Activated CD8-positive, alpha-beta memory T cell treated with anti-CD3 and anti-CD28 coated beads, Interleukin-2, amount 50 U/mL, for 48 hours (primary cell): Measurements from ENCODE around the gene ZNF407.
"Not testable (repeated sequence)": the region's sequence is repeated elsewhere in the genome, so short reads cannot be mapped to it uniquely, and the experiment has no call there.

Experiments
- DNase-seq: peaks from one replicate; pipeline ENCODE4 v3.0.0-alpha.2; 2020

The ZNF407 gene

GRCh38 chr18:74597662-74598349 is at the start of gene ZNF407:
Gene ZNF407 (plus strand): TSS chr18:74597870. CDS start chr18:74631020, 33,150 bp downstream.
- peak; percentile 90 for DNase-seq

GRCh38 chr18:74549591-74550104 is 48.0 kb upstream of the ZNF407 start:
- DNase-seq: no peak

GRCh38 chr18:74550886-74551285 is 46.8 kb upstream of the ZNF407 start:
- DNase-seq: no peak

GRCh38 chr18:74551452-74551851 is 46.2 kb upstream of the ZNF407 start:
- DNase-seq: no peak

- peak; percentile 87 for DNase-seq
Observed at GRCh38 chr18:74551936-74552555, 45.6 kb upstream of the ZNF407 start.

- no peak for DNase-seq
Observed at GRCh38 chr18:74556126-74556525, 41.5 kb upstream of the ZNF407 start.

GRCh38 chr18:74558096-74558495 is 39.6 kb upstream of the ZNF407 start:
- no peak for DNase-seq

GRCh38 chr18:74562131-74562730 is 35.4 kb upstream of the ZNF407 start:
- DNase-seq: no peak

- DNase-seq: no peak
Observed at GRCh38 chr18:74562775-74563174, 34.9 kb upstream of the ZNF407 start.

- DNase-seq: no peak
Observed at GRCh38 chr18:74563999-74564398, 33.7 kb upstream of the ZNF407 start.

- DNase-seq: not testable (repeated sequence)
Observed at GRCh38 chr18:74565164-74565563, 32.5 kb upstream of the ZNF407 start.

GRCh38 chr18:74565993-74566392 is 31.7 kb upstream of the ZNF407 start:
- not testable (repeated sequence) for DNase-seq

- DNase-seq: no peak
Observed at GRCh38 chr18:74567822-74568221, 29.8 kb upstream of the ZNF407 start.

- DNase-seq: no peak
Observed at GRCh38 chr18:74569401-74569800, 28.3 kb upstream of the ZNF407 start.

GRCh38 chr18:74570266-74570665 is 27.4 kb upstream of the ZNF407 start:
- DNase-seq: no peak

- DNase-seq: no peak
Observed at GRCh38 chr18:74571895-74572680, 25.6 kb upstream of the ZNF407 start.

GRCh38 chr18:74573053-74573452 is 24.6 kb upstream of the ZNF407 start:
- no peak for DNase-seq

GRCh38 chr18:74574916-74575315 is 22.8 kb upstream of the ZNF407 start:
- DNase-seq: no peak

GRCh38 chr18:74577019-74577418 is 20.7 kb upstream of the ZNF407 start:
- DNase-seq: no peak

GRCh38 chr18:74579496-74580065 is 18.1 kb upstream of the ZNF407 start:
- no peak for DNase-seq

GRCh38 chr18:74582642-74583041 is 15.0 kb upstream of the ZNF407 start:
- DNase-seq: no peak

GRCh38 chr18:74587441-74587840 is 10.2 kb upstream of the ZNF407 start:
- no peak for DNase-seq

GRCh38 chr18:74589021-74589420 is 8.6 kb upstream of the ZNF407 start:
- no peak for DNase-seq
